H9 (cell line): ENCODE measurements around the gene PLA1A. TPM values are rescaled to one million over a fixed set of nuclear protein-coding genes. Genes with fewer than 3 reads are reported as not detected.

Experiments
- DNase-seq: peaks from one replicate; pipeline ENCODE4 v3.0.0-alpha.2; 2017
- H2AFZ ChIP-seq: one replicate; pipeline ENCODE4 v1.6.1; 2013; ENCODE audit warnings: mild to moderate bottlenecking, low read length, control low read depth, moderate library complexity
- H2AK5ac ChIP-seq: 2 replicates; pipeline ENCODE4 v1.6.1; 2013; ENCODE audit warnings: low read length, control low read depth, mixed read lengths; ENCODE audit not compliant: insufficient read length
- H2BK120ac ChIP-seq: one replicate; pipeline ENCODE4 v1.6.1; 2013; ENCODE audit warnings: low read depth, mild to moderate bottlenecking, low read length, control low read depth, inconsistent platforms; ENCODE audit not compliant: poor library complexity, severe bottlenecking
- H2BK12ac ChIP-seq: 2 replicates; pipeline ENCODE4 v1.6.1; 2013; ENCODE audit warnings: low read length, control low read depth, mixed read lengths, low read depth; ENCODE audit not compliant: insufficient read length
- H2BK15ac ChIP-seq: 2 replicates; pipeline ENCODE4 v1.6.1; 2013; ENCODE audit warnings: low read depth, low read length, control low read depth
- H2BK20ac ChIP-seq: one replicate; pipeline ENCODE4 v1.6.1; 2013; ENCODE audit warnings: low read depth, mild to moderate bottlenecking, low read length, control low read depth, inconsistent platforms; ENCODE audit not compliant: poor library complexity, severe bottlenecking
- H2BK5ac ChIP-seq: 2 replicates; pipeline ENCODE4 v1.6.1; 2013; ENCODE audit warnings: low read length, control low read depth, mixed read lengths; ENCODE audit not compliant: insufficient read length
- H3K14ac ChIP-seq: 2 replicates; pipeline ENCODE4 v1.6.1; 2013; ENCODE audit warnings: low read length, control low read depth; ENCODE audit not compliant: insufficient read depth
- H3K18ac ChIP-seq: 2 replicates; pipeline ENCODE4 v1.6.1; 2013; ENCODE audit warnings: low read depth, mild to moderate bottlenecking, mixed read lengths, low read length, control low read depth; ENCODE audit not compliant: insufficient read length
- H3K23ac ChIP-seq: 2 replicates; pipeline ENCODE4 v1.6.1; 2013; ENCODE audit warnings: low read length, control low read depth, mixed read lengths, low read depth; ENCODE audit not compliant: insufficient read length
- H3K23me2 ChIP-seq: 2 replicates; pipeline ENCODE4 v1.6.1; 2013; ENCODE audit warnings: low read depth, mild to moderate bottlenecking, mixed read lengths, low read length, control low read depth; ENCODE audit not compliant: insufficient read length, poor library complexity, severe bottlenecking
- H3K27ac ChIP-seq: 2 replicates; pipeline ENCODE4 v1.5.1; 2013; ENCODE audit warnings: low read length, control low read depth, mixed read lengths, low read depth; ENCODE audit not compliant: insufficient read length
- H3K27me3 ChIP-seq: 2 replicates; pipeline ENCODE4 v1.6.1; 2013; ENCODE audit warnings: low read length, control low read depth, inconsistent platforms; ENCODE audit not compliant: insufficient read depth
- H3K4ac ChIP-seq: 2 replicates; pipeline ENCODE4 v1.6.1; 2013; ENCODE audit warnings: low read depth, mild to moderate bottlenecking, control low read depth, inconsistent platforms, low read length, moderate library complexity
- H3K4me1 ChIP-seq: 2 replicates; pipeline ENCODE4 v1.6.1; 2013; ENCODE audit warnings: low read length, control low read depth, inconsistent platforms; ENCODE audit not compliant: insufficient read depth
- H3K4me2 ChIP-seq: 2 replicates; pipeline ENCODE4 v1.6.1; 2013; ENCODE audit warnings: low read length, control low read depth, mixed read lengths; ENCODE audit not compliant: insufficient read length, insufficient read depth
- H3K56ac ChIP-seq: 2 replicates; pipeline ENCODE4 v1.6.1; 2013; ENCODE audit warnings: low read depth, mild to moderate bottlenecking, mixed read lengths, low read length, control low read depth; ENCODE audit not compliant: insufficient read length
- H3K79me1 ChIP-seq: 2 replicates; pipeline ENCODE4 v1.6.1; 2013; ENCODE audit warnings: low read depth, mild to moderate bottlenecking, moderate library complexity, low read length, control low read depth, inconsistent platforms; ENCODE audit not compliant: insufficient read depth, poor library complexity, severe bottlenecking
- H3K79me2 ChIP-seq: 2 replicates; pipeline ENCODE4 v1.6.1; 2013; ENCODE audit warnings: low read length, control low read depth, inconsistent platforms; ENCODE audit not compliant: insufficient read depth
- H3K9ac ChIP-seq: 2 replicates; pipeline ENCODE4 v1.6.1; 2013; ENCODE audit warnings: low read length, control low read depth, mixed read lengths; ENCODE audit not compliant: insufficient read length; ENCODE audit errors: extremely low read depth
- H3K9me3 ChIP-seq: one replicate; pipeline ENCODE4 v1.6.1; 2013; ENCODE audit warnings: low read depth, low read length, inconsistent platforms; ENCODE audit not compliant: control insufficient read depth
- H3T11ph ChIP-seq: one replicate; pipeline ENCODE4 v1.6.1; 2013; ENCODE audit warnings: mild to moderate bottlenecking, low read length, control low read depth, inconsistent platforms
- H4K20me1 ChIP-seq: one replicate; pipeline ENCODE4 v1.6.1; 2013; ENCODE audit not compliant: control insufficient read depth, insufficient read length, insufficient read depth
- H4K5ac ChIP-seq: 2 replicates; pipeline ENCODE4 v1.6.1; 2013; ENCODE audit warnings: low read depth, mild to moderate bottlenecking, mixed read lengths, low read length, control low read depth; ENCODE audit not compliant: insufficient read length
- H4K8ac ChIP-seq: replicated peaks from 2 replicates; pipeline ENCODE4 v1.6.1; 2013; ENCODE audit warnings: low read length, control low read depth, mixed read lengths, low read depth; ENCODE audit not compliant: insufficient read length
- H4K91ac ChIP-seq: 2 replicates; pipeline ENCODE4 v1.6.1; 2013; ENCODE audit warnings: low read depth, mild to moderate bottlenecking, moderate library complexity, mixed read lengths, low read length, control low read depth; ENCODE audit not compliant: insufficient read length
- H3K27ac Mint-ChIP-seq, 3 experiments: 2 replicates in 2 of 3; 3 replicates in 1 of 3; pipeline ENCODE4 v1.8.0; 2020 to 2021; ENCODE audit warnings: mixed read lengths in 3 of 3, mild to moderate bottlenecking in 1 of 3, moderate library complexity in 1 of 3
- H3K27me3 Mint-ChIP-seq: 2 replicates; pipeline ENCODE4 v1.8.0; 2021; ENCODE audit warnings: low read depth, mild to moderate bottlenecking, moderate library complexity, mixed read lengths
- H3K36me3 Mint-ChIP-seq, 3 experiments: 2 replicates in 2 of 3; 3 replicates in 1 of 3; pipeline ENCODE4 v1.8.0; 2020 to 2021; ENCODE audit warnings: low read depth in 3 of 3, mixed read lengths in 3 of 3; ENCODE audit not compliant: insufficient read depth in 1 of 3
- H3K4me1 Mint-ChIP-seq, 2 experiments: 2 replicates each; pipeline ENCODE4 v1.8.0; 2020; ENCODE audit warnings: mixed read lengths in 2 of 2
- H3K4me3 Mint-ChIP-seq, 2 experiments: 2 replicates in 1 of 2; 3 replicates in 1 of 2; pipeline ENCODE4 v1.8.0; 2020 to 2021; ENCODE audit warnings: mild to moderate bottlenecking in 2 of 2, mixed read lengths in 2 of 2, moderate library complexity in 1 of 2
- H3K9me3 Mint-ChIP-seq, 2 experiments: 2 replicates in 1 of 2; 3 replicates in 1 of 2; pipeline ENCODE4 v1.8.0; 2020; ENCODE audit warnings: mild to moderate bottlenecking in 2 of 2, mixed read lengths in 2 of 2, moderate library complexity in 1 of 2
- WGBS: extraction: QIAGEN DNeasy Blood & Tissue Kit; methylation state at CpG from one replicate; pipeline ENCODE4 v1.1.7; 2013; ENCODE audit warnings: missing lambda C conversion rate, low lambda C conversion rate, mixed read lengths; ENCODE audit not compliant: insufficient read length; ENCODE audit errors: extremely low coverage; 5-methylcytosine and 5-hydroxymethylcytosine counted together
- total RNA-seq: library from RNA; stranded (reverse); gene quantifications from 2 replicates; pipeline ENCODE4 v1.2.1, GENCODE V29; 2021
- TF ChIP-seq, protein P1 (sequence below): fragments of 200-600 bp; sonication (generic); conservative IDR thresholded peaks from 3 replicates; pipeline ENCODE4 v1.8.0; 2021; ENCODE audit warnings: antibody characterized with exemption, mild to moderate bottlenecking

The PLA1A gene
- total RNA-seq, 1 experiment from 2014 or later: not detected

GRCh38 chr3:119643528-119643927, 45.8 kb downstream of the PLA1A start:
- no peak overlapping the region for H3K56ac ChIP-seq
- H2AK5ac ChIP-seq: no peak overlapping the region
- H4K5ac ChIP-seq: no peak overlapping the region
- H3K27ac Mint-ChIP-seq: no peak overlapping the region
- no CpG with 5 or more reads among the region's 2 CpGs for WGBS
- H4K8ac ChIP-seq: no peak overlapping the region
- no peak overlapping the region for H3K27ac ChIP-seq
- peaks cover 19 to 27% of the 10 kb centered on the region in 2 experiments for H3K4me1 Mint-ChIP-seq
- no peak overlapping the region for H3K4ac ChIP-seq
- H2BK20ac ChIP-seq: no peak overlapping the region
- no peak overlapping the region for H3K23ac ChIP-seq
- H3K14ac ChIP-seq: no peak overlapping the region
- H3K18ac ChIP-seq: no peak overlapping the region
- no peaks in the 10 kb centered on the region for H4K20me1 ChIP-seq
- no peak overlapping the region for H2AFZ ChIP-seq
- H3K4me2 ChIP-seq: no peak overlapping the region
- no peaks in the 10 kb centered on the region for H3K79me1 ChIP-seq
- no peaks in the 10 kb centered on the region for H3K9me3 Mint-ChIP-seq
- no peak overlapping the region for H3T11ph ChIP-seq
- H2BK12ac ChIP-seq: no peak overlapping the region
- no peaks in the 10 kb centered on the region for H3K23me2 ChIP-seq
- H4K91ac ChIP-seq: no peak overlapping the region
- H3K9ac ChIP-seq: no peak overlapping the region
- H2BK120ac ChIP-seq: no peak overlapping the region
- TF ChIP-seq, protein P1, sequence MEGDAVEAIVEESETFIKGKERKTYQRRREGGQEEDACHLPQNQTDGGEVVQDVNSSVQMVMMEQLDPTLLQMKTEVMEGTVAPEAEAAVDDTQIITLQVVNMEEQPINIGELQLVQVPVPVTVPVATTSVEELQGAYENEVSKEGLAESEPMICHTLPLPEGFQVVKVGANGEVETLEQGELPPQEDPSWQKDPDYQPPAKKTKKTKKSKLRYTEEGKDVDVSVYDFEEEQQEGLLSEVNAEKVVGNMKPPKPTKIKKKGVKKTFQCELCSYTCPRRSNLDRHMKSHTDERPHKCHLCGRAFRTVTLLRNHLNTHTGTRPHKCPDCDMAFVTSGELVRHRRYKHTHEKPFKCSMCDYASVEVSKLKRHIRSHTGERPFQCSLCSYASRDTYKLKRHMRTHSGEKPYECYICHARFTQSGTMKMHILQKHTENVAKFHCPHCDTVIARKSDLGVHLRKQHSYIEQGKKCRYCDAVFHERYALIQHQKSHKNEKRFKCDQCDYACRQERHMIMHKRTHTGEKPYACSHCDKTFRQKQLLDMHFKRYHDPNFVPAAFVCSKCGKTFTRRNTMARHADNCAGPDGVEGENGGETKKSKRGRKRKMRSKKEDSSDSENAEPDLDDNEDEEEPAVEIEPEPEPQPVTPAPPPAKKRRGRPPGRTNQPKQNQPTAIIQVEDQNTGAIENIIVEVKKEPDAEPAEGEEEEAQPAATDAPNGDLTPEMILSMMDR: no peak
- no peak overlapping the region for H2BK15ac ChIP-seq
- H2BK5ac ChIP-seq: no peak overlapping the region
- no peaks in the 10 kb centered on the region for H3K79me2 ChIP-seq
- no peaks in the 10 kb centered on the region for H3K27me3 ChIP-seq
- no peaks in the 10 kb centered on the region for H3K27me3 Mint-ChIP-seq
- H3K4me3 Mint-ChIP-seq: no peak overlapping the region
- H3K36me3 Mint-ChIP-seq: no peaks in the 10 kb centered on the region; a peak in 2 of 7 replicates
- DNase-seq: no peak
- H3K9me3 ChIP-seq: no peaks in the 10 kb centered on the region
- H3K4me1 ChIP-seq: no peaks in the 10 kb centered on the region; the same call in 1 of the 2 replicates
